HG02973 (cell line): ENCODE measurements around the gene RABL6.
A peak's percentile ranks its signal among the peaks of the same experiment; 100 is the strongest.
"Not testable (repeated sequence)": the region's sequence is repeated elsewhere in the genome, so short reads cannot be mapped to it uniquely, and the experiment has no call there.

ENCODE experiments used
- ATAC-seq: cut with Tn5 transposase; IDR thresholded peaks from one replicate; pipeline ENCODE4 v1.9.1; 2021; ENCODE audit warnings: moderate library complexity; ENCODE audit not compliant: unreplicated experiment

RABL6 gene

DNA sequence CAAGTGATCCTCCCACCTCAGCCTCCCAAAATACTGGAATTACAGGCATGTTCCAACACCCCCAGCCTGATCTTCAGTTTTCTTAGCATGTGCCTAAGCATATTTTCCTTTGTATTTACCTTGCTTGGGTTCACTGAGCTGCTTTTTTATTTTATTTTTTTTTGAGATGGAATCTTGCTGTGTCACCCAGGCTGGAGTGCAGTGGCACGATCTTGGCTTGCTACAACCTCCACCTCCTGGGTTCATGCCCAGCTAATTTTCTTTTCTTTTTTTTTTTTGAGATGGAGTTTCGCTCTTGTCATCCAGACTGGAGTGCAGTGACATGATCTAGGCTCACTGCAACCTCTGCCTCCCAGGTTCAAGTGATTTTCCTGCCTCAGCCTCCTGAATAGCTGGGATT is 61.9 kb downstream of the RABL6 start:
- ATAC-seq: not testable (repeated sequence)

DNA sequence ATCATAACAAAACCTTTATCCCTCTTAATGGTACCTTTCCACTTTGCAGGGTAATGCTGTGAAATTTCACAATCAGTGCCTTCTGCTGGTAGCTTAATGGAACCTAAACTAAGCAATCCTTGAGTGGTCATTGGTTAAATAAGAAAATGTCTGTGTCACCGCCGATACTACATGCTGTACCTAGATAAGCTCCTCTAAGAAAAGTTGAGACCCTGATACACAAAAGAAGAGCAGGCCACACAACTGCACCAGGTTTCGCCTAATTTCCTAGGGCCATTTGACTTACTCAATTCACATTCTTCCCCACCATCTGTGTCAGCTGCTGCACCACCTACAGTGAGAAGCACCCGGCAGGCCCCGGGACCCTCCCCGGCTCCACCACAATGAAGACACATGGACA is 67.4 kb downstream of the RABL6 start:
- ATAC-seq: no peak

DNA sequence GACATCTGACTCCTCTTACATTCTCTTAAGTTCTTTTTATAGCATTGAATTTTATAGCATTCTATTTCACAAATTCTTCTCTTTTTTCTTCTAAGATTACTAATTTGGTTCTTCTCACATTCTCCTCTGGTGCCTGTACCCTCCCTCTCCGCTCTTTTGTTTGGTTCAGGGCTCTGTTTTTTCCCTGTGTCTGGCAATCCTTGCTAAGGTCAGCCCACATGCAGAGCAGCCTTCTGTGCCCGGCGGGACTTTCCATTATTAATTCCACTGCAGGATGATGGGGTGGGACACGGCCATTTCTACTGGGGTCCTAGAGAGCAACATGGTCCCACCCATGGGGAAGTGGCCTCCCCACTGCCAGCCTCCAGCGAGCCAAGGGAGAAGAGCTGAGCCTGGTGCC is 68.7 kb downstream of the RABL6 start:
- ATAC-seq: no peak

DNA sequence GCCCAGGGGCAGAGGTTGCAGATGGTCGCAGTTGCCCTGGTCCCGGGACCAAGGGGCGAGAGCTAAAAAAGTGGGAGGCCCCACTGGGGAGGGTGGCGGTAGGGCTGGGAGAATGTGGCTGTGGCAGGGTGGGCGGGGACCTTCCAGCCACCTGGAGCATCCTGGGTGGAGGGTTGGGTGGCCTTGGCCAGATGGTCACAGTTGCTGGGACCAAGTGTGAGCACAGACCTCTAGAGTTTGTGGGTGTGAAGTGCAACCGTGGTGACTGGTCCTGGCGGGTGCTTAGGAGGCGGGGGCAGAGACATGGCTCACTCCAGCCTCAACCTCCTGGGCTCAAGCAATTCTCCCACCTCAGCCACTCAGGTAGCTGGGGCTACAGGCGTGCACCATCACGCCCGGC is 72.9 kb downstream of the RABL6 start:
- no peak for ATAC-seq

DNA sequence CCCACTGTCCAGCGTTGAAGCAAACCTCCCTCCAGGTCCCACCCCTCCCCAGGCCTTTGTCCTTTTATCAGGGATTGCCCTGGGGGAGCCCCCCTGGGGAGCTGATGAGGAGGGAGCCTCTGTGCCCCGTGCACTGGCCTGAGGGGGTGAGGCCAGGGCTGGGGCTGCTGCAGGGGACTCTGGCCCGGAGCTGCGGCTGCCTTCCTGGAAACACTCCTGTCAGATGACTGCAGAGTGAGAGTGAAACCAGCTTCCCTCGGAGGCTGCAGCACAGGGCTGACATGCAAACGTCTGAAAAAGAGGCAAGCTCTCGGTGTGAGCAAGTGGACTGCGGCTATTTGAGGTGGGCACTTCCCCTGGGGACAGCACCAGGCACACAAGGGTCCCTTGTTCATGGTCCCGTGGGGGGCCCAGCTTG is 74.0 kb downstream of the RABL6 start:
- ATAC-seq: no peak

DNA sequence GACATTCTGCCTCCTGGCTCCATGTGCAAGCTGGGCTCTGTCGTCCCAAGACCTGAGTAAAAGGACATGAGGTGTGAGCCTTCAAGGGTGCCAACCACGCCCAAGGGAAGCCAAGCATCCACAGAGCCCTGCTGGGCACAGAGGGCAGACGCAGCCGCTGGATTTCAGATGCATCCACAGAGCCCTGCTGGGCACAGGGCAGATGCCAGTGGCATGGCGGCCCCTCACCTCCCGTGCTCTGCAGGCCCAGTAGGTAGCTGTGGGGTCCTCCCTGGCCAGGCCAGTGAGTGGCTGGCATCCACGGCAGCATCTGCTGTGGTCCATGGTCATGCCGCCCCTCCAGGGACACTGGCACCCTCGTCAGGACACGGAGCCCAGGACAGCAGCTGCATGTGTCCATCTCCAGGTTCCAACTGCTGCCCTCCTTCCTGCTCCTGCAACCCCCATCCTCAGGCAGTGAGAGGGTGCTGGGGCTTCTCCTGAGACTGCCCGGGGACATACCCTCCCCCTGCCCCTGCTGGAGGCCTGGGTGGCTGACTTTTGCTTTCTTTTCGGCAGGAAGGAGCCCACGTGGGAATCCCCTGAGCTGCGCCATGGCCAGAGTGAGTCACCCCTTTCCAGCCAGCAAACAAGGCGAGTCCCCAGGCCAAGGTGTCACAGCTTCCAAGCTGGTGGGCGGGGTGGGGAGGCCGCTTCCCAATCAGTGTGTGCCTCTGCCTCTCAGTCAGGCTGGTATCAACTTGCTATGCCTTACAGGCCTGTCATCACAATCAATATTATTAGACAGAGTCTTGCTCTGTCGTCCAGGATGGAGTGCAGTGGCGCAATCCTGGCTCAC is 74.6 kb downstream of the RABL6 start:
- ATAC-seq: peak; percentile 29

DNA sequence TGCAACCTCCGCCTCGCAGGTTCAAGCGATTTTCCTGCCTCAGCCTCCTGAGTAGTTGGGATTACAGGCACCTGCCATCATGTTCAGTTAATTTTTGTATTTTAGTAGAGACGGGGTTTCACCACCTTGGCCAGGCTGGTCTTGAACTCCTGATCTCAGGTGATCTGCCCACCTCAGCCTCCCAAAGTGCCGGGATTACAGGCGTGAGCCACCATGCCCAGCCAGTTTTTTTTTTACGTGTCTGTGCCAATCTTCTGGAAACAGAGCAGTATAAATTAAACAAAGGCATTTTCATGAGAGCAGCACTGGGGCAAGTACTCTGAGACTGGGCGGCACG is 75.2 kb downstream of the RABL6 start:
- not testable (repeated sequence) for ATAC-seq

DNA sequence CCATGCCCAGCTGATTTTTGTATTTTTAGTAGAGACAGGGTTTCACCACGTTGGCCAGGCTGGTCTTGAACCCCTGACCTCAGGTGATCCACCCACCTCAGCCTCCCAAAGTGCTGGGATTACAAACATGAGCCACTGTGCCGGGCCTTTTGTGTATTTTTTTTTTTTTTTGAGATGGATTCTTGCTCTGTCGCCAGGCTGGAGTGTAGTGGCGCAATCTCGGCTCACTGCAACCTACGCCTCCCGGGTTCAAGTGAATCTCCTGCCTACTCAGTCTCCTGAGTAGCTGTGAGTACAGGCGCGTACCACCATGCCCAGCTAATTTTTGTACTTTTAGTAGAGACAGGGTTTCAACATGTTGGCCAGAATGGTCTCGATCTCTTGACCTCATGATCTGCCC is 75.9 kb downstream of the RABL6 start:
- not testable (repeated sequence) for ATAC-seq

DNA sequence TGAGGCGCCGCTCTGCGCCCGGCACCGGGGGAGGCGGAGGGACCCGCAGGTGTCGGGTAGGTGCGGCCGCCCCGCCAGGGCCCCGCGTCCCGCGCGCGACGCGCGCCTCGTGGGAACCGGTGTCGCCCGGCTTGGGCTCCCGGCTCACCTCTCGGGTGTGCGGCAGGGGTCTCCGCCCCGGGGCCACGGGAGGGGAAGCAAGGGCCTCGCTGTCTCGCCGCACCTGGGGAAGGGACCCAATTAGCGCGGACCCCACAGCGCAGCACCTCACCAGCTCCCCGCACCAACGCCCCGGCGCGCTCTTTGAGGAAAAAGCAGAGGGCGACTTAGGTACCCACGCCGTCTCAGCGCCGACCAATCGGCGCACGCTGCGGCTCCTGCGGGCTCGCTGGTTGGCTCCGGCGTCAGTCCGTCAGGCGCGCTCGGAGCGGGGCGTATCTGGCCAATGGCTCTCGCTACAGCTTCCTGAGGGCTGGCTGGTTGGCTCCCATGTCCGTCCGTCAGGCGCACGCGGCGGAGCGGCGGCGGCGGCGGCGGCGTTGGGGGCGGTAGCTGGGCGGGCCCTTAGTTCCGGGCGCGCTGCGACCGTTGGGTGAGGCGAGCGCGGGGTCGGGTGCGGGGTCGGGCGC is 78.3 kb downstream of the RABL6 start, which contains the start of gene TRAF2:
Gene TRAF2, plus strand, starts transcription at position 567 of the 629 bp plus-strand sequence. CDS start 12,225 bp downstream, outside the sequence.
- ATAC-seq: peak; percentile 78

DNA sequence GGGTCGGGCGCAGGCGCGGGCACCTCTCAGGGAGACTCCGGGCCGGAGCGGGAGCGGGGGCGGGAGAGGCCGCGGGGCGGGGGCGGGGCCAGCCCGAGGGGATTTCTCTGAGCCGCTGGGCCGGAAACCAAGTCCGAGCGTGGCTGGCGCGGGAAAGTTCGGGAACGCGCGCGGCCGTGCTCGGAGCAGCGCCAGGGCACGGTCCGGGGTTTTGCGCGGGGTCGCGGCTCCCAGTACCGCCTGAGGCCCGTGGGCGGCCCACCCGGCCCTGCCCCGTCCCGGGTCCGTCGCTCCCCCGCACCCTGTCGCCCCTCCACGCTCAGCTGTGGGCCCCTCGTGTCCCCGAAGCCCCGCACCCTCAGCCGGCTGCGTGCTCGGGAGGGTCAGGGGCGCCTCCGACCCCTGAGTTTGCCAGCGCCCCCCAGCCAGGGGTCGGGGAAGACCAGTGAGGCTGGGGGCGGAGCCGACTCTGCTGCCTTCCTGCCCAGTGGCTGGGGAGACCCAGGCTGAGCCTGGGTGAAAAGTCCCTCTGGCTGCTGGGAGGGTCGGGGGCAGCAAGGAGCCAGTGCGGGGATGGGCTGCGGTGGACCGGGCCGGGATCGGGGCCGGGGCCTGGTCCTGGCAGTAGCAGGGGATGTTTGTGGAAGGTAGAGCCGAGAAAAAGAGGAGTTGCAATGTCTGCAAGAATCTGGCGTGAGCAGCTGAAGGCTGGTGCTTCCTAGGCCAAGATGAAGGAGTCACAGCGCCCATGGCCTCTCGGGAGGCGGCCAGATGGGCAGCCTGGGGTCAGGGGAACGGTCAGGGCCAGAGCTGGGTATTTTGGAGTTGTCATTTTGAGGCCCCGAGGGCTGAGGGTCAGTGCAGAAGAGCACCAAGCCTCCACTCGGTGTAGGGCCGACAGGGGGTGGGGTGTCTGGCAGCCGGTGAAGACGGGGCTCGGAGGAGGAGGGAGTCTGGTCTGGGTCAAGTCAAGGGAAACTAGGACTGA is 79.2 kb downstream of the RABL6 start:
- ATAC-seq: peak; percentile 22

DNA sequence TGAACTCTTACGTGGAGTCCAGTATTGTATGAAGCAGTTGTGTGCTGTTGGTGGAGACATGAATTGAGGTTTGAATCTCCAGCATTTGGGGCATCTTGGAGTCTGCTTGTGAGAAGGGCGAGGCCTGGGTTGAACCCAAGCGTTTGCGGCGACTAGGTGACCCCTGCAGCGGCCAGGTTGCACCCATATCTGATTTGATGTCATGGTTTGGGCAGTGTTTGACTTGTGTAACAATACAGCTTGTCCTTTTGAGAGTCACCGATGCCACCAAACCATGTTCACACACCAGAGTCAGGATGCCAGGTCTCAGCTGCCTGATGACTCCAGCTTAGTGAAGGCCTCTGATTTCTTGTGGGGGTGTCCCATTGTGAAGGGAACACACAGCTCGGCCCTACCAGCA is 80.7 kb downstream of the RABL6 start:
- ATAC-seq: no peak

DNA sequence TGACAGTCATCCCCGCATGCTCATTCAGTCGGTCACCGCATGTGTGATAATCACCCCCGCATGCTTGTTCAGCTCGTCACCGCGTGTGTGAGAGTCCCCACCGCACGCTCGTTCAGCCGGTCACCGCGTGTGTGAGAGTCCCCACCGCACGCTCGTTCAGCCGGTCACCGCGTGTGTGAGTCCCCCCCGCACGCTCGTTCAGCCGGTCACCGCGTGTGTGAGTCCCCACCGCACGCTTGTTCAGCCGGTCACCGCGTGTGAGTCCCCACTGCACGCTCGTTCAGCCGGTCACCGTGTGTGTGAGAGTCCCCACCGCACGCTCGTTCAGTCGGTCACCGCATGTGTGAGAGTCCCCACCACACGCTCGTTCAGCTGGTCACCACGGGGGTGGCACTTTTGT is 82.1 kb downstream of the RABL6 start:
- no peak for ATAC-seq

DNA sequence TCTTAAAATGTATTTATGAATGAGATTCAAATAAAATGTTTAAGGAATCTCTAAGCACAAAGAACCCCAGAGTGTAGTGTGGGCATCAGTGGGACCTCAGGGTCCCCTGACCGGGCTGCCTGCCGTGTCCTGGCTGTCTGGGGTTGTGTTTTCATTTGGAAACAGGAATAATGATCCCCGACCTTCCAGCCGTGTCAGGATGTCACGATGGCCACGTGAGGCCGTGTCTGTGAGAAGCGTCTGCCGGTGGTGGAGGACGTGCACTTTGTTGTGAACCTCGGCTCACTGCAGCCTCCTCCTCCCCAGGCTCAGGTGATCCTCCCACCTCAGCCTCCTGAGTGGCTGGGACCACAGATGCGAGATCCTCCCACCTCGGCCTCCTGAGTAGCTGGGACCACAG is 82.9 kb downstream of the RABL6 start:
- no peak for ATAC-seq
